Stimulated activated CD4-positive, alpha-beta T cell treated with anti-CD3 and anti-CD28 coated beads, Interleukin-4, amount 100 ng/mL, for 1 hour (primary cell): ENCODE results near the gene RASSF1.
A peak's percentile ranks its signal among the peaks of the same experiment; 100 is the strongest.

Experiments
- DNase-seq: peaks from one replicate; pipeline ENCODE4 v3.0.0-alpha.2; 2020

The RASSF1 gene

GRCh38 chr3:50341996-50342650 lies 1.5 kb upstream of the RASSF1 start:
- no peak for DNase-seq

DNA sequence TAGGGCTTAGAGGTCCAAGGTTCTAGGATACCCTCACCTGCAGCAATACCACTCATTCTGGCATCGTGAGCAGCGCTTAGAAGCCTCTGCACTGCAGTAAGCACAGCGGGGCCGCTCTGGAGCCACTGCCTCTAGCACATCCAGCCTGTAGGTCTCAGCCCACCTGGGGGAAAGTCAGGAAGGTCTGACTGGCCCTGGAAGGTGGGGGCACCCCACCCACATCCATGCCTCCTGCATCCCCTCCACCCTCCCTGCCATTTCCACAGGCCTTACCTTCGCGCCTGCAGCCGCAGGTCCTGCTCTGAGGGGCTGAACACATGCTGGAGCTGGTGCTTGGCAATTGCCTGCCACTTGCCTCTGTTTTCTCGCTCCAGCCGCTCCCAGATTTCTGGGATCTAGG lies 901 bp upstream of the RASSF1 start:
- no peak for DNase-seq

- no peak for DNase-seq
Observed at GRCh38 chr3:50340147-50340447, 539 bp downstream of the RASSF1 start.

- no peak for DNase-seq
Observed at GRCh38 chr3:50339485-50340146, 1.0 kb downstream of the RASSF1 start.

GRCh38 chr3:50338965-50339364 lies 1.7 kb downstream of the RASSF1 start:
- DNase-seq = no peak

GRCh38 chr3:50337175-50337861 lies 3.3 kb downstream of the RASSF1 start:
- DNase-seq = peak; percentile 93

- no peak for DNase-seq
Observed at GRCh38 chr3:50336452-50337174, 4.0 kb downstream of the RASSF1 start.

DNA sequence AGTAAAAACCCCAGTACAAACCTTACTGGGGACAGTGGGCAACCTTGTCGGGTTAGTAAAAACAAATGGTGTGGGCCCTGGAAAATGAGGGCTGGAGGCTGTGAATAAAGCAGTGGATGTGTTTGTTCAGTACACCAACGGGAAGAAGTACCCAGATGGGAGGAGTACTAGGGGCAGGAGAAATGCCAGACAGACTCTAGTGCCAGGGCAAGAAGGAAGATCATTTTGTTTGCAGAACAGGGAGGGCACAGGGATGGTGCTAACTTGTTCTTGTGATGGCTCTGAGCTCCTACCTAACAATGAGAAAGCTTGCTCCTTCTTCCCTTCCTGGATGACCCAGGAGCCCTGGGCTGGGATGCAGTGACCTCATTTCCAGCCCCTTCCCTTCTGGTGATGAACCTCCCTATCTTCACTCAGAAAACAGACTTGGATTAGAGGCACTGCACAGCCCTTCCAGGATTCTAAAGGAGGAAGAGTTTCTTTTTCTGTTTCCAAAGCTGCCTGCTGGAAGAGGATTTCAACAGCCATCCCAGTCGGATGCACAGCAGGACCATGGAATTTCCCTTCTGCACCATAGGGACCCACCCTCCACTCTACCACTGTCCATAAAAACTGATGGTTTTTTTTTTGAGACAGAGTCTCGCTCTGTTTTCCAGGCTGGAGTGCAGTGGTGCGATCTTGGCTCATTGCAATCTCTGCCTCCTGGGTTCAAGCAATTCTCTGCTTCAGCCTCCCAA lies 6.1 kb downstream of the RASSF1 start:
- DNase-seq = no peak

DNA sequence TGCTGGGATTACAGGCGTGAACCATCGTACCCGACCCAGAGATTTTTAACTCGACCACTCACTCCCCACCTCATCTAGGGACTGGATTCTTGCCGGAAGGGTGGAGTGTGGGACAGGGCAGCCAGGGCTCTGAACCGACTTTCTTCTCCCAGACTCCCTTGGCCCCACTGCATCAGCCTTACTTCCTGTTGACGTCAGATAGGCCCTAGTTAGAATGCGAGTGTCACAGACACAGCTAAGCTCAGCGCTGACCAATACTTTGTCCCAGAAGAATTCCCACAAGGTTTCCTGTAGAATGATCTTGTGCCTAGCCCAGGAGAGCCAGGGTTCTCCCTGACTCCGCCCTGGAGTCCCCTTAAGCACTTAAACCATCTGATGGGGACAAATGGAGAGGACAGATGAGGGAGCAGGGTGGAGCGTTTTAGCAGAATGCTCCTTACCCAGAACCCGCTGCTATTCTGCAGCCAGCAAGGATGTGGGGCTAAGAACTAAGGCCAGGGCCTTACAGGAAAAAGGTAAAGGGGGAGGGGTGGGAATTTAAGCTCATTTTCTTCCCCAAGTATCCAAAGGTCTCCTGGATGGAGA lies 6.8 kb downstream of the RASSF1 start:
- no peak for DNase-seq

DNA sequence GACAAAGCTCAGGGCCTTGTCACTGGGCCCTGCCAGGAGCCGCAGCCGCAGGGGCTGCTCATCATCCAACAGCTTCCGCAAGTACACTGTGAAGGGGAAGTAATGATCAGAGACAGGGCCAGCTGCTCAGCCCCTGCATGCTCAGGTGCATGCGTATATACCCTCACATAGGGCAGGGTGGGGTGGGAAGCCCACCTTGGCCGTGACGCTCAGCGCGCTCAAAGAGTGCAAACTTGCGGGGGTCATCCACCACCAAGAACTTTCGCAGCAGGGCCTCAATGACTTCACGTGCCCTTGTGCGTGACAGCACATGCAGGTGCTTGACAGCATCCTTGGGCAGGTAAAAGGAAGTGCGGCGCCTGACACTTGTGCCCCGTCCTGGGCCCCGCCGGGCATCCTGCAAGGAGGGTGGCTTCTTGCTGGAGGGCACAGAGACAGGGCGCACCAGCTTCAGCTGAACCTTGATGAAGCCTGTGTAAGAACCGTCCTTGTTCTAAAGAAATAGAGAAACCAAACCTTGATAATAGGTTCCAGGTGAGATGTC lies 9.2 kb downstream of the RASSF1 start:
- no peak for DNase-seq

DNA sequence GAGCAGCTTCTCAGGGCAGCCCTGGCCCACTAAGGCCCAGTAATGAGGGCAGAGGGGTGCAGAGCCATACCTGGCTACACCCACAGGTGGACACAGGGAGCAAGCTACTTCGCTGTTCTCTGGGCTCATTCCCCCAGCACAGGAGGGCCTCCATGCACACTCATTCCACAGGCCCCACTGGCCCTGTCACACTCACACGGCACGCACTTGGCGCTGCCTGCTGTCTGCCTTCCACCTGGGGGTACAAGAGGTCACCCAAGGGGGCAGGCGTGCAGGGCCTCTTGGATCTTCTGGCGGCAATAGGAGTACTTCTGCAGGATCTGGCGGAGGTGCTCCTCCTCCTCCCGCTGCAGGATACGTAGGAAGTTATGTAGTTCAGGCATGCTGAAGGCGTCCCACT lies 10.3 kb downstream of the RASSF1 start:
- no peak for DNase-seq

GRCh38 chr3:50327943-50328691 lies 12.5 kb downstream of the RASSF1 start, which contains the start of gene TUSC2:
TSS of gene TUSC2 (minus strand) at chr3:50328223. CDS start at chr3:50328099, 124 bp downstream.
- peak; percentile 95 for DNase-seq

DNA sequence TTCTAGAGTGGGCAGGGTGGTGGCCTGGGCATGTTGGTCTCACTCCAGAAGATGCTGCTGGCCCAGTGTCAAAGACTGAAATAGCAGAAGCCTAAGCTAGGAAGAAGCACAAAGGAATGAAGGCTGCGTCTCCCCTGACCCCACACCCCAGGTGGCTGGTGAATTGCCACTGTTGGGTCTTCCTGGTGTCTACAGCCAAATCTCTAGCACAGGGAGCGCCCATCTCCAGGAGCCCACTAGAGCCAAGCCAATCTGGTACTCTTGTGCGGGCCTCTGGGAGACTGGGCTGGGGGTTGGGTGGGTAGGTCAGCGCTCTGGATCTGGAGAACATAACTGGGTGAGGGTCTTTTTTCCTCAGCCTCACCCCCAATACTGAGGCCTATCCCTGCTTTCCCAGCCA lies 13.5 kb downstream of the RASSF1 start:
- DNase-seq = no peak

GRCh38 chr3:50326182-50326541 lies 14.5 kb downstream of the RASSF1 start:
- no peak for DNase-seq

DNA sequence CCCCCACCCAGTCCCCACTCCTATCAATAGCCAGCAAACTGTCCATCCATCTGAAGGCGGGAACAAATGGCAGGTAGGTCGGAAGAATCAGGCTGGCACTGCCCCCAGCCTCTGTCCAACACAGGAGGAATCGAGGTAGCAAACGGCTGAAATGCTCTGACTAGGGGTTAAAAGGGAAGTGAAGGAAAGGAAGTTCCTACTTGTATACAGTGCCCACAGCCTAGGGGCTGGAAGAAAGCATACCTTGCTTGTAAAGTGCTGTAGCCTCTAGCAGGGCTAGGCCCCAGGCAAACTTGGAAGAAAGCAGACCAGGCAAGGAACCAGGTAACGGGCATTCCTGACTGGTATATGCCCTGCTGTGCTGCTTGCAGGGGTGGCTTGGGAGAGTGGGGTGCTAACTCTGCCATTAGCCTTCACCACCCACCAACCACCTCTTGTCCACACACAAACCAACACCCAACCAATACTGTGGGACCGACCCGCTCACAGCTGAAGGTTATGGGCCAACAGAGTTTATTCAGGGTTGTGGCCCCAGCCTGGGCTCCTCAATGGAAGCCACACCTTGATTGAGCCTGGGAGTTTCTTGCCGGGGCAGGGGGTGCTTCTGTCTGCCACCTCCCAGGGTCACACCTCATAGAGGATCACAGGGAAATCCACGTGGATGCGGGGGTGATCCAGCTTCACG lies 15.0 kb downstream of the RASSF1 start:
- no peak for DNase-seq

DNA sequence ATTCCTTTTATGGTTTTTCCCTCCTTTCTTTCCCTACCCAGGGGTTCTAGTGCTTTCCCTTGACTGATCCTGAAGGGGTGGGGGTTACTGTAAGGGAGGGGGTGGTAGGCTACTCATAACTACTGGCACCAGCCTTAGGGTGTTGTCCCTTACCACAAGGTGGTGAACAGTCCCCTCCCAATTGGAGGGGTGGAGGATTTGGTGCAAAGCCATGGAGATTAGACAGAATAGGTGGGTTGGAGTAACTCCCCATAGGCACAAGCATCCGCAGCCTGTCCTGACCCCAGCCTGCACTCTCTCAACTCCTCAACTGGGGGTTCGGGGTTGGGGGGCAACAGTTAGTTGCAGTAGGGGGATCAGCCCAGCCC lies 15.5 kb downstream of the RASSF1 start:
- no peak for DNase-seq

- DNase-seq = peak; percentile 70
Observed at GRCh38 chr3:50324351-50325112, 16.1 kb downstream of the RASSF1 start.

GRCh38 chr3:50323614-50324199 lies 16.9 kb downstream of the RASSF1 start:
- no peak for DNase-seq

DNA sequence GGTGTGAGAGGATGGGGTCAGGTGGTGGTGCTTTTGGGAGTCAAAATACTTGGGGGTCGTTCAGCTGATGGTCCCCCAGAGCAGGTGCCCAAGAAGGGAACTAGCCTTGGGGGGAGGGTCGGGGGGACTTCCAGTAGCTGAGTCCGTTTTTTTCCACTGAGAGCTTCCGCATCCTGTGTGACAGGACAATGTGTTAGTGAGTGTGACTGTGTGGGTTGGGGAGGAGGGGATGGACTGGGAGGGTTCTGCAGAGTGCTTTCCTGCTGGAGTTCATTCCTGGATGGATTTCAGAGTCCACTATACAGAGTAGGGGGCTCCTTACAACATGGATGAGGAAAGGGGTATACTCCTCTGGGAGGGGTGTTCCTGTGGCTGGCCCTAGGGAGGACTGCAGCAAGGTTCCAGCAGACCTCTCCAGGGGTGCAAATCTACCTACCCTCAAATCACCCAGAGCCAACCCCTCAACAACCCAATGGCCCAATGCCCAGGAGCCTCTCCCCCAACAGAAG lies 17.5 kb downstream of the RASSF1 start:
- no peak for DNase-seq
